H9 (cell line): ENCODE measurements around the gene CLEC4G. TPM values are rescaled to one million over a fixed set of nuclear protein-coding genes. Genes with fewer than 3 reads are reported as not detected.

Experiments used
- DNase-seq: peaks from one replicate; pipeline ENCODE4 v3.0.0-alpha.2; 2017
- H2AFZ ChIP-seq: one replicate; pipeline ENCODE4 v1.6.1; 2013; ENCODE audit warnings: mild to moderate bottlenecking, low read length, control low read depth, moderate library complexity
- H2AK5ac ChIP-seq: 2 replicates; pipeline ENCODE4 v1.6.1; 2013; ENCODE audit warnings: low read length, control low read depth, mixed read lengths; ENCODE audit not compliant: insufficient read length
- H2BK120ac ChIP-seq: one replicate; pipeline ENCODE4 v1.6.1; 2013; ENCODE audit warnings: low read depth, mild to moderate bottlenecking, low read length, control low read depth, inconsistent platforms; ENCODE audit not compliant: poor library complexity, severe bottlenecking
- H2BK12ac ChIP-seq: 2 replicates; pipeline ENCODE4 v1.6.1; 2013; ENCODE audit warnings: low read length, control low read depth, mixed read lengths, low read depth; ENCODE audit not compliant: insufficient read length
- H2BK15ac ChIP-seq: 2 replicates; pipeline ENCODE4 v1.6.1; 2013; ENCODE audit warnings: low read depth, low read length, control low read depth
- H2BK20ac ChIP-seq: one replicate; pipeline ENCODE4 v1.6.1; 2013; ENCODE audit warnings: low read depth, mild to moderate bottlenecking, low read length, control low read depth, inconsistent platforms; ENCODE audit not compliant: poor library complexity, severe bottlenecking
- H2BK5ac ChIP-seq: 2 replicates; pipeline ENCODE4 v1.6.1; 2013; ENCODE audit warnings: low read length, control low read depth, mixed read lengths; ENCODE audit not compliant: insufficient read length
- H3K14ac ChIP-seq: 2 replicates; pipeline ENCODE4 v1.6.1; 2013; ENCODE audit warnings: low read length, control low read depth; ENCODE audit not compliant: insufficient read depth
- H3K18ac ChIP-seq: 2 replicates; pipeline ENCODE4 v1.6.1; 2013; ENCODE audit warnings: low read depth, mild to moderate bottlenecking, mixed read lengths, low read length, control low read depth; ENCODE audit not compliant: insufficient read length
- H3K23ac ChIP-seq: 2 replicates; pipeline ENCODE4 v1.6.1; 2013; ENCODE audit warnings: low read length, control low read depth, mixed read lengths, low read depth; ENCODE audit not compliant: insufficient read length
- H3K23me2 ChIP-seq: 2 replicates; pipeline ENCODE4 v1.6.1; 2013; ENCODE audit warnings: low read depth, mild to moderate bottlenecking, mixed read lengths, low read length, control low read depth; ENCODE audit not compliant: insufficient read length, poor library complexity, severe bottlenecking
- H3K27ac ChIP-seq: 2 replicates; pipeline ENCODE4 v1.5.1; 2013; ENCODE audit warnings: low read length, control low read depth, mixed read lengths, low read depth; ENCODE audit not compliant: insufficient read length
- H3K27me3 ChIP-seq: 2 replicates; pipeline ENCODE4 v1.6.1; 2013; ENCODE audit warnings: low read length, control low read depth, inconsistent platforms; ENCODE audit not compliant: insufficient read depth
- H3K4ac ChIP-seq: 2 replicates; pipeline ENCODE4 v1.6.1; 2013; ENCODE audit warnings: low read depth, mild to moderate bottlenecking, control low read depth, inconsistent platforms, low read length, moderate library complexity
- H3K4me1 ChIP-seq: 2 replicates; pipeline ENCODE4 v1.6.1; 2013; ENCODE audit warnings: low read length, control low read depth, inconsistent platforms; ENCODE audit not compliant: insufficient read depth
- H3K4me2 ChIP-seq: 2 replicates; pipeline ENCODE4 v1.6.1; 2013; ENCODE audit warnings: low read length, control low read depth, mixed read lengths; ENCODE audit not compliant: insufficient read length, insufficient read depth
- H3K56ac ChIP-seq: 2 replicates; pipeline ENCODE4 v1.6.1; 2013; ENCODE audit warnings: low read depth, mild to moderate bottlenecking, mixed read lengths, low read length, control low read depth; ENCODE audit not compliant: insufficient read length
- H3K79me1 ChIP-seq: 2 replicates; pipeline ENCODE4 v1.6.1; 2013; ENCODE audit warnings: low read depth, mild to moderate bottlenecking, moderate library complexity, low read length, control low read depth, inconsistent platforms; ENCODE audit not compliant: insufficient read depth, poor library complexity, severe bottlenecking
- H3K79me2 ChIP-seq: 2 replicates; pipeline ENCODE4 v1.6.1; 2013; ENCODE audit warnings: low read length, control low read depth, inconsistent platforms; ENCODE audit not compliant: insufficient read depth
- H3K9ac ChIP-seq: 2 replicates; pipeline ENCODE4 v1.6.1; 2013; ENCODE audit warnings: low read length, control low read depth, mixed read lengths; ENCODE audit not compliant: insufficient read length; ENCODE audit errors: extremely low read depth
- H3K9me3 ChIP-seq: one replicate; pipeline ENCODE4 v1.6.1; 2013; ENCODE audit warnings: low read depth, low read length, inconsistent platforms; ENCODE audit not compliant: control insufficient read depth
- H3T11ph ChIP-seq: one replicate; pipeline ENCODE4 v1.6.1; 2013; ENCODE audit warnings: mild to moderate bottlenecking, low read length, control low read depth, inconsistent platforms
- H4K20me1 ChIP-seq: one replicate; pipeline ENCODE4 v1.6.1; 2013; ENCODE audit not compliant: control insufficient read depth, insufficient read length, insufficient read depth
- H4K5ac ChIP-seq: 2 replicates; pipeline ENCODE4 v1.6.1; 2013; ENCODE audit warnings: low read depth, mild to moderate bottlenecking, mixed read lengths, low read length, control low read depth; ENCODE audit not compliant: insufficient read length
- H4K8ac ChIP-seq: replicated peaks from 2 replicates; pipeline ENCODE4 v1.6.1; 2013; ENCODE audit warnings: low read length, control low read depth, mixed read lengths, low read depth; ENCODE audit not compliant: insufficient read length
- H4K91ac ChIP-seq: 2 replicates; pipeline ENCODE4 v1.6.1; 2013; ENCODE audit warnings: low read depth, mild to moderate bottlenecking, moderate library complexity, mixed read lengths, low read length, control low read depth; ENCODE audit not compliant: insufficient read length
- H3K27ac Mint-ChIP-seq, 3 experiments: 2 replicates in 2 of 3; 3 replicates in 1 of 3; pipeline ENCODE4 v1.8.0; 2020 to 2021; ENCODE audit warnings: mixed read lengths in 3 of 3, mild to moderate bottlenecking in 1 of 3, moderate library complexity in 1 of 3
- H3K27me3 Mint-ChIP-seq: 2 replicates; pipeline ENCODE4 v1.8.0; 2021; ENCODE audit warnings: low read depth, mild to moderate bottlenecking, moderate library complexity, mixed read lengths
- H3K36me3 Mint-ChIP-seq, 3 experiments: 2 replicates in 2 of 3; 3 replicates in 1 of 3; pipeline ENCODE4 v1.8.0; 2020 to 2021; ENCODE audit warnings: low read depth in 3 of 3, mixed read lengths in 3 of 3; ENCODE audit not compliant: insufficient read depth in 1 of 3
- H3K4me1 Mint-ChIP-seq, 2 experiments: 2 replicates each; pipeline ENCODE4 v1.8.0; 2020; ENCODE audit warnings: mixed read lengths in 2 of 2
- H3K4me3 Mint-ChIP-seq, 2 experiments: 2 replicates in 1 of 2; 3 replicates in 1 of 2; pipeline ENCODE4 v1.8.0; 2020 to 2021; ENCODE audit warnings: mild to moderate bottlenecking in 2 of 2, mixed read lengths in 2 of 2, moderate library complexity in 1 of 2
- H3K9me3 Mint-ChIP-seq, 2 experiments: 2 replicates in 1 of 2; 3 replicates in 1 of 2; pipeline ENCODE4 v1.8.0; 2020; ENCODE audit warnings: mild to moderate bottlenecking in 2 of 2, mixed read lengths in 2 of 2, moderate library complexity in 1 of 2
- CTCF ChIP-seq: fragments of 200-600 bp; sonication (generic); conservative IDR thresholded peaks from 3 replicates; pipeline ENCODE4 v1.8.0; 2021; ENCODE audit warnings: antibody characterized with exemption, mild to moderate bottlenecking
- WGBS: extraction: QIAGEN DNeasy Blood & Tissue Kit; methylation state at CpG from one replicate; pipeline ENCODE4 v1.1.7; 2013; ENCODE audit warnings: missing lambda C conversion rate, low lambda C conversion rate, mixed read lengths; ENCODE audit not compliant: insufficient read length; ENCODE audit errors: extremely low coverage; 5-methylcytosine and 5-hydroxymethylcytosine counted together
- total RNA-seq: library from RNA; stranded (reverse); gene quantifications from 2 replicates; pipeline ENCODE4 v1.2.1, GENCODE V29; 2021

The CLEC4G gene
- total RNA-seq, 1 experiment from 2014 or later: not detected

DNA sequence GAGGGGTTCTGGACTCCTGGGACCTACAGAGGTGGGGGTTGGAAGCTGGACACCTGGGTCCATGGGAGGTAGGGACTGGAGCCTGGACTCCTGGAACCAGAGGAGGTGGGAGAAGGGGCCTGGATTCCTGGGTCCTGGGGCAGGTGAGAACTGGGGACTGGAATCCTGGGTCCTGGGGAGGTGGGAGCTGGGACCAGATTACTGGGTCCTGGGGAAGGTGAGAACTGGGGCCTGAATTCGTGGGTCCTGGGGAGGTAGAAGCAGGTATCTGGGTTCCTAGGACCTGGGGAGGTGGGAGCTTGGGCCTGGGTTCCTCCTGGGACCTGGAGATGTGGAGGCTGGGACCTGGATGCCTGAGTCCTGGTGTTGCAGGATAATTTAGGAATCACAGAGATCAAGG lies 31.8 kb upstream of the CLEC4G start:
- H2BK15ac ChIP-seq: no peak overlapping the region
- H2BK20ac ChIP-seq: no peak overlapping the region
- no peak overlapping the region for H3K18ac ChIP-seq
- no peak for TF ChIP-seq CTCF
- H3K9ac ChIP-seq: no peak overlapping the region
- H2AK5ac ChIP-seq: no peak overlapping the region
- H3K56ac ChIP-seq: no peak overlapping the region
- H3K4ac ChIP-seq: no peak overlapping the region
- no peak for DNase-seq
- no peaks in the 10 kb centered on the region for H3K23me2 ChIP-seq
- no peak overlapping the region for H3K4me3 Mint-ChIP-seq
- H2BK5ac ChIP-seq: no peak overlapping the region
- H3K27me3 Mint-ChIP-seq: peaks cover 41% of the 10 kb centered on the region
- H3K79me1 ChIP-seq: no peaks in the 10 kb centered on the region
- no peaks in the 10 kb centered on the region for H4K20me1 ChIP-seq
- no peak overlapping the region for H3K4me2 ChIP-seq
- H3K4me1 Mint-ChIP-seq: peaks cover 6 to 12% of the 10 kb centered on the region in 2 experiments
- H2BK12ac ChIP-seq: no peak overlapping the region
- H2AFZ ChIP-seq: no peak overlapping the region
- no peak overlapping the region for H4K8ac ChIP-seq
- no peak overlapping the region for H4K5ac ChIP-seq
- H3K27me3 ChIP-seq: no peaks in the 10 kb centered on the region
- H4K91ac ChIP-seq: no peak overlapping the region
- no peak overlapping the region for H3T11ph ChIP-seq
- H3K27ac ChIP-seq: no peak overlapping the region
- H3K23ac ChIP-seq: no peak overlapping the region
- peaks cover 2 to 15% (median 4%) of the 10 kb centered on the region in 3 experiments; a peak in 6 of 7 replicates for H3K36me3 Mint-ChIP-seq
- no peaks in the 10 kb centered on the region for H3K79me2 ChIP-seq
- H3K14ac ChIP-seq: no peak overlapping the region
- peaks cover under 1% of the 10 kb centered on the region for H3K9me3 ChIP-seq
- no CpG with 5 or more reads among the region's 1 CpG for WGBS
- H2BK120ac ChIP-seq: no peak overlapping the region
- H3K9me3 Mint-ChIP-seq: peaks cover 20 to 29% of the 10 kb centered on the region in 2 experiments
- H3K4me1 ChIP-seq: no peaks in the 10 kb centered on the region
- H3K27ac Mint-ChIP-seq: no peak overlapping the region
